Muscle layer of duodenum (tissue), 2 donors: ENCODE measurements around the gene LRSAM1.

Experiments
- H3K27ac ChIP-seq: one replicate; pipeline ENCODE4 v1.7.0; 2013; ENCODE audit warnings: mild to moderate bottlenecking, low read length
- H3K27me3 ChIP-seq: one replicate; pipeline ENCODE4 v1.7.0; 2013; ENCODE audit warnings: low read depth, mild to moderate bottlenecking, control low read depth, low read length
- H3K36me3 ChIP-seq, 2 donors: one replicate each; pipeline ENCODE4 v1.7.0; 2013; ENCODE audit warnings: low read length in 2 of 2, control low read depth in 1 of 2, mild to moderate bottlenecking in 1 of 2; ENCODE audit not compliant: insufficient read depth in 2 of 2, control insufficient read depth in 1 of 2
- H3K4me1 ChIP-seq, 2 donors: one replicate each; pipeline ENCODE4 v1.7.0; 2013; ENCODE audit warnings: low read length in 2 of 2, mild to moderate bottlenecking in 2 of 2, control low read depth in 1 of 2, moderate library complexity in 1 of 2; ENCODE audit not compliant: insufficient read depth in 2 of 2, control insufficient read depth in 1 of 2
- H3K4me3 ChIP-seq, 2 donors: one replicate each; pipeline ENCODE4 v1.7.0; 2013; ENCODE audit warnings: low read length in 2 of 2, low read depth in 1 of 2, mild to moderate bottlenecking in 1 of 2
- H3K9me3 ChIP-seq, 2 donors: one replicate each; pipeline ENCODE4 v1.7.0; 2013; ENCODE audit warnings: low read length in 2 of 2, control low read depth in 1 of 2, mild to moderate bottlenecking in 1 of 2; ENCODE audit not compliant: control insufficient read depth in 1 of 2
- donor health status: healthy.

Gene LRSAM1

DNA sequence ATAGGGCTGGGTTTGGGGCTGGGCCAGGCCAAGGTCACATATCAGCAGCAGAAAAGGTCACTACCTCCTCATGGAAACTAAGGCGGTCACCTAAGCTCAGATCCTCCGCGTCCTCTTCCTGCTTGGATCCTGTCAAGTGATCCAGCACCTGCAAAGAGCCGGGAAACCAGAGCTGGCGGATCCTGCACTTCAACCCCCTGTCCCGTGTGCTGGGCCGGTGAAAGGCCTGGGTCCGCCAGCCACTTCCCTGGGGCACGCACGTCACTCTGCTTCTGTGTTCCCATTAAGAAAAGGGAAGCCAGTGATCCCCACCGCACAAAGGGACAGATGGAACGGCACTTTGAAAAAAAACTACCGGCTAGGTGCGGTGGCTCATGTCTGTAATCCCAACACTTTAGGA lies 99.4 kb downstream of the LRSAM1 start:
- peaks cover 4% of the 10 kb centered on the region in 2 donors for H3K36me3 ChIP-seq
- peaks cover 33 to 36% of the 10 kb centered on the region in 2 donors for H3K4me1 ChIP-seq
- no peaks in the 10 kb centered on the region for H3K27me3 ChIP-seq
- no peak overlapping the region for H3K4me3 ChIP-seq
- H3K27ac ChIP-seq: no peak overlapping the region
- no peaks in the 10 kb centered on the region for H3K9me3 ChIP-seq
